ENCODE data around the gene DUSP12.

- TF ChIP-seq SIN3A (IDR thresholded peaks at IDR 0.05; ENCODE audit: borderline replicate concordance, insufficient read depth, low read length) (no peak), TAF1 (IDR thresholded peaks at IDR 0.05; ENCODE audit: borderline replicate concordance, insufficient read depth, low read length) (no peak), FOXP2 (optimal IDR thresholded peaks at IDR 0.05; ENCODE audit: borderline replicate concordance, extremely low read depth, extremely low read length, insufficient read depth) (no peak), REST (IDR thresholded peaks at IDR 0.05; ENCODE audit: insufficient read depth in 1 of 2, low read depth in 2 of 2, low read length in 2 of 2) (no peak)
Observed at GRCh38 chr1:161721738-161722343, 27.7 kb upstream of the DUSP12 start.

All from PFSK-1 (cell line).